ENCODE measurements around the gene SHISAL1.

DNA sequence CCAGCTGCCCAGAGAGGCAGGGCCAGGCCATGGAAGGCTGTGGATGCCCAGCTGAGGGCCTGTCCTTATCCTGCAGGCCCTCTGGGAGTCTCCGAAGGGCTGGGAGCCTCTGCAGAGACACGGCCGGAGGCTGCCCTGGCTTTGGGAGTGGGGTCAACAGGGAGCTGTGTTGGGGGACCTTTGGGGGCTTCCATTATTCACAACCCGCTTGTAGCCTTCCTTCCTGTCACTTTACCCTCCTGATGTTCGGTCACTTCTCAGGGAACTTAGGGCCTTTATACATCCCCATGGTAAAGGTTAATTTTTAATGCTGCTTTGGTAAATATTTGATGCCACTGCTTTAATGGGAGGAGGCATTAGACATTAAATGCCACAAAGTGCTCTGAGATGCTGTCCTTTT is 44.9 kb downstream of the SHISAL1 start:
- TF ChIP-seq, protein P1, sequence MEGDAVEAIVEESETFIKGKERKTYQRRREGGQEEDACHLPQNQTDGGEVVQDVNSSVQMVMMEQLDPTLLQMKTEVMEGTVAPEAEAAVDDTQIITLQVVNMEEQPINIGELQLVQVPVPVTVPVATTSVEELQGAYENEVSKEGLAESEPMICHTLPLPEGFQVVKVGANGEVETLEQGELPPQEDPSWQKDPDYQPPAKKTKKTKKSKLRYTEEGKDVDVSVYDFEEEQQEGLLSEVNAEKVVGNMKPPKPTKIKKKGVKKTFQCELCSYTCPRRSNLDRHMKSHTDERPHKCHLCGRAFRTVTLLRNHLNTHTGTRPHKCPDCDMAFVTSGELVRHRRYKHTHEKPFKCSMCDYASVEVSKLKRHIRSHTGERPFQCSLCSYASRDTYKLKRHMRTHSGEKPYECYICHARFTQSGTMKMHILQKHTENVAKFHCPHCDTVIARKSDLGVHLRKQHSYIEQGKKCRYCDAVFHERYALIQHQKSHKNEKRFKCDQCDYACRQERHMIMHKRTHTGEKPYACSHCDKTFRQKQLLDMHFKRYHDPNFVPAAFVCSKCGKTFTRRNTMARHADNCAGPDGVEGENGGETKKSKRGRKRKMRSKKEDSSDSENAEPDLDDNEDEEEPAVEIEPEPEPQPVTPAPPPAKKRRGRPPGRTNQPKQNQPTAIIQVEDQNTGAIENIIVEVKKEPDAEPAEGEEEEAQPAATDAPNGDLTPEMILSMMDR (IDR thresholded peaks at IDR 0.05; ENCODE audit: low read length): no peak
- TF ChIP-seq EZH2 (IDR thresholded peaks at IDR 0.05; ENCODE audit: borderline replicate concordance, low read length): no peak
